Fibroblast of skin of scalp (primary cell): Measurements from ENCODE around the gene PDGFA.

Experiments
- DNase-seq: peaks from one replicate; pipeline ENCODE4 v3.0.0-alpha.2; 2013

PDGFA gene

DNA sequence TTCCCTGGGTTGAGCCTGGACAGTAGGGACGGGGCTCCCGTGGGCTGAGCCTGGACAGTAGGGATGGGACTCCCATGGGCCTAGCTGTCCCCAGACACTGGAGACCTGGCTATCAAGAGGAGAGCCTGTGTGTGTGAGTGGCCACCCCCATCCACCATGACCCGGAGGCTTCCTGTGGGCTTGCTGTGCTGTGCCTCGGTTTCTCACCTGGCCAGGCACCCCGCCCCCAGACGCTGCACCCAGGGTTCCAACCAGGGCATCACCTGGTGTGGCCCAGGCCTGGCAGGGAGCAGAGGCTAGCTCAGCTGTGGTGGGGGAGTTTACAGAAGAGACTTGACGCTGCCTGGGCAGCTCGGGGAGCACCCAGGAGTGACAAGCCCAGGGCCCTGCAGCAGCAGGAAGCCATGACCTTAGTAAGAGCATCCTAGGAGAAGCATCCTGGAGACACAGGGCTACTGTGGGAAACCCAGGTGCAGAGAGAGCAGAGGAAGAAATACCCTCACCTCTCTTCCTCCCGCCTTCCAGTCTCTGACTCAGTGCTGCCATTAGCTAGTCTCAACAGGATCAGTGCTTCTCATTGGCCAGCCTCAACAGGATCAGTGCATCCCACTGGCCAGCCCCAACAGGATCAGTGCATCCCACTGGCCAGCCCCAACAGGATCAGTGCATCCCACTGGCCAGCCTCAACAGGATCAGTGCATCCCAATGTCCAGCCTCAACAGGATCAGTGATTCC, 61.0 kb downstream of the PDGFA start:
- no peak for DNase-seq

DNA sequence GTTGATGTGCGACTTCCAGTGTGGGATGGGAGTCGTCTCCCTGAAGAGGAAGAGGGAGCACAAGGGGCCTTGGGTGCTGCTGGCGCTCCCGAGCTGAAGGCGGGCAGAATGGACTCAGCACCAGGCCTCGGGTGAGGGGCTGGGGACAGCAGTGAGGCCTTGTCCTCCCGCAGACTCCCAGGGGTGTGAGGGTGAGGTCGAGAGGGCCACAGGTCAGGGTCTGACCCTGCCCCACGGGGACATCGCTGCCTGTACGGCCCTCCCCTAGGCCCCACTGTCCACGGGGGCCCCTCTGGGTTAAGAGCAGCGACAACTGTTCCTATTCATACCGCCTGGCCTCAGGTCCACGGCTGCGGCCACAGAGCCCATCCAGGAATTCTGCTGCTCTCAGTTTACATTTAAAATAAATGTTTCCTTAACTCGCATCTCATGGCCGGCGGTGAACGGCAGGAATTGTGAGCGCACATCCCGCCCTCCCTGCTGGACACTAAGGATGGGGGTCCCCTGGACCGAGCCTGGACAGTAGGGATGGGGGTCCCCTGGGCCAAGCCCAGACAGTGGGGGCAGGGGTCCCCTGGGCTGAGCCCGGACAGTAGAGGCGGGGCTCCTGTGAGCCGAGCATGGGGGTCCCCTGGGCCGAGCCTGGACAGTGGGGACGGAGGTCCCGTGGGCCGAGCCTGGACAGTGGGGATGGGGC, 61.7 kb downstream of the PDGFA start:
- no peak for DNase-seq

DNA sequence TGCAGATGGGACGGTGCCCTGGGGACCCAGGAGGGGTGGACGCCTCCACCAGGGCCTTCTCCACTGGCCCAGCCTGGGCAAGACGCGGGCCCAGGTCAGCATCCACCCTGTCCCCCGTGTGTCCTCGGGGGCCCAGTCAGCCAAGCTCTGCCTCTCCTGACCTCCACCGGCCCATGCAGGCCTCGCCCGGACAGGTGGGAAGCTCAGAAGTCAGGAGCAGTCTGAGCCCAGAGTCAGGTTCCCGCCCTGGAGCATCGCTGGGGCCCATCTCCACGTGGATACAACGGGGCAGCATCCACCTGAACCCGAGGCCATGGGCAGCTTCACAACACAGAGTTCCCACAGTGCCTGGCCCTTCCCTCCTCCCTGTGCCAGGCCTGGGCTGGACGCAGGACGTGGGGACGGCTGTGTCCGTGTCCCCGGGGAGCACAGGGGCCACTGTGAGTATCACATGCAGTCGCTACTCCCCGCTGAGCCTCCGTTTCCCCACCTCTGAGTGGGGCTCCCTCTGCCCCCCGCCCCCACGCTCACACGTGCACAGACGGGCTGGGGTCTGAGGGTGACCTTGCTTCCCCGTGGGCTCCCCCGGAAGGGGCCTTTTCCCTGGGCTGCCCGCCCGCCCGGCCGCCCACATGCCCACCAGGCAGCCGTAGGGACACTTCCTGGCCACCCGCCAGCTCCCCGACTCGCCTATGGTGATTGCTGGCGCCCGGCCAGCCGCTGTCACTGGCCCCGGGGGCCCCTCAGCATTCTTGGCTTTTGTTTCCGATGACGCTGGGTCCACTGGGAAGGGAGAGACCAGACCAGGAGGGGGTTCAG, 64.3 kb downstream of the PDGFA start:
- peak; percentile 26 for DNase-seq

DNA sequence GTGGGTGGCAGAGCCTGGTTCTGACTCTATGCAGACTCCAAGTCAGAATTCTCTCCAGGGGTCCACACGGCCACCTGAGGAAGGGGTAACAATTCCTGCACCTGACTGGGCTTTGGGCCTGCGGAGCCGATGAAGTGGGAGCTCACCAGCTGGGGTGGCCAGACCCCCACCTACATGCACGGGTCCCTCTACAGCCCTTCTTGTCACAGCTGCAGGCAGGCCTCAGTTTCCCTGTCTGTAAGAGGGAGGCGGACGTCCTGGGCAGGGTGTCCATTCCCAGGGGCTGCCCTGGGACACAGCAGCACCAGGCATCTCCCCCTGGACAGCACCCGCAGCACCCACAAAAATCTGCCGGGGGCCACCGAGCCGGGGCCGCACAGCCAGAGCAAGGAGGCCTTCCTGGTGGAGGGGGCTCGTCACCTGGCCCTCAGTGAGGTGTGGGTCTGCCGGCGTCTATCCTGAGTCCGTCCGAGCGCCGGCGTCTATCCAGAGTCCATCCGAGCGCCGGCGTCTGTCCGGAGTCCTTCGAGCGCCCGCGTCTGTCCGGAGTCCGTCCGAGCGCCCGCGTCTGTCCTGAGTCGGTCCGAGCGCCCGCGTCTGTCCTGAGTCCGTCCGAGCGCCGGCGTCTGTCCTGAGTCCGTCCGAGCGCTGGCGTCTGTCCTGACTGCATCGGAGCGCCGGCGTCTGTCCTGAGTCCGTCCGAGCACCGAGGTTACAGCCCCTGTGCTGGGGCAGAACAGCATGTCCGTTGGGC, 65.1 kb downstream of the PDGFA start:
- DNase-seq, result no peak

DNA sequence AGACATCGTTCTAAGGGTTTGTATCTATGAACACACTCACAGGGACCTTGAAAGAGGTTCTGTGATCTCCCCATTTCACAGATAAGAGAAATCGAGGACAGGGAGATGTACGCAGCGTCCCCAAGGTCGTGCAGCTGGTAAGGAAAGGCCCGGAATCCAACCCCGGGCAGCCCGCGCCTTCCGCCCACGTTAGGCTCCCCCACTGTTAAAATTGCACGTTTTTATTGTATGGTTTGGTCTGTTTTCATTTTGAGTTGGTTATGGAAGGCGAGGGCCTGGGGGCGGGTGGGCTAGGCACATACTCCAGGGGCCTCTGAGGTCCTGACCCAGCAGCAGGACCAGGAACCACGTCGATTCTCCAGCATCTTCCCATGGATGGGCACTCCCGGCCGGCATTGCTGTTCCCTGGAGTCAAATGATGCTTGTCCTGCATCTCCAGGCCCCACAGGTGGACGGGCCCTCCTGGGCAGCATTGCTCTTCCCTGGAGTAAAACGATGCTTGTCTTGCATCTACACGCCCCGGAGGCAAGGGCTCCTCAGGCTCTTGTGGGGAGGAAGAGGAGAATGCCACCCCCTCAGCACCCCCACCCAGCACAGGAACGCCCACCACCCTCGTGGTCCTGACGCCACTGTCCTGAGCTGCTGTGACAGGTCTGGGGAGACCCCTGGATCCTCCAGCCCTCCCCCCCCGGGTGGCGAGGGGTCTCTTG, 65.9 kb downstream of the PDGFA start:
- DNase-seq, result no peak

DNA sequence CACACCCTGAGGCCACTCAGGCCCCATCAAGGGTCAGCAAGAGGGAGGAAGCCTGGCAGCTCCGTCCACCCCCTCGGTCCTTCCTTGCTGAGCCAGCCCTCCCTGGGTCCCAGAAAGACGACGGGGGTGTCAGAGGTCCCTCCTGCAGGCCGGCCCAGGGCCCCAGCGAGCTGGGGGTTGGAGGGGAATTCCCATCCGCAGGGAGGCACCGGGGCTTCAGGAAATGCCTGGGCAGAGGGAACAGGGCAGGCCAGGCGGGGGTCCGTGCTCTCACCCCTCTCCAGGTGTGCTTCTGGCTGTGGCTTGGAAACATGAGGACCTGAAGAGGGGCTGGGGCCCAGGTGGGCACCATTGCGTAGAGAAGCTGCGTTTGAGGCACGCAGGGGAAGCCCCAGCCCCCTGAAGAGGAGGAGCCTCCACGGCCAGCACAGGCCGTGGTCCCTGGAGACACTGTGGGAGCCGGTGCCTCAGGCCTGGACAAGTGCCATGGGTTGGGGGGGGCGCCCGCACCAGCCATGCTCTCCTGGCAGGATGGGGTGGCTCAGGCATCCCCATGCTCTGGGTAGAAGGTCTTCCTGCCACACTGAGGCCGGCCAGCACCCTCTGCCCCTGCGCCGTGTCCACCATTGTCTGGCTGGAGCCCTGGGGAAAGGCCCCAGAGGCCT, 66.7 kb downstream of the PDGFA start:
- no peak for DNase-seq

DNA sequence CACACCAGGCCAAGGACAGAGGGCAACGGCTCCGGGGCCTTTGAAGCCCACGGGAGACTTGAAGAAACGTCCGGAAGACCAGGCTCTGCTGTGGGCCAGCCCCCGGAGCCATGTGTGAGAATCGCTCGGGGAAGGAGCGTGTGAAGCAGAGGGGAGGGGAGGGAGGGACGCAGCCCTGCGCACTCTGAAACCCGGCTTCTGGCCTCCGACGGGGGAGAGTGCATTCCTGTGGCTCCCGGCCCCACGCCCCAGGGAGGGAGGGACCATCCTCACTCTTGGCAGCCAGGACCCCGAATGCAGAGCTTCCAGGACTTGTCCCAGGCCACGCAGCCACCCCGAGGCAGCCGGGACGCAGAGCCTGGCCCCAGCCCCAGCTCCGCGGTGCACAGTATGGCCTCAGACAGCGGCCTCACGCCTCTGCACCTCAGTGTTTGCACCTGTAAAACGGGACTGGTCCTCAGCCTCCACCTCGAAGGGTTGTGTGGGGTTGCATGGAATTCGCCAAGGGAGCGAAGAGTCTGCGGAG, 67.4 kb downstream of the PDGFA start:
- DNase-seq, result peak; percentile 71

DNA sequence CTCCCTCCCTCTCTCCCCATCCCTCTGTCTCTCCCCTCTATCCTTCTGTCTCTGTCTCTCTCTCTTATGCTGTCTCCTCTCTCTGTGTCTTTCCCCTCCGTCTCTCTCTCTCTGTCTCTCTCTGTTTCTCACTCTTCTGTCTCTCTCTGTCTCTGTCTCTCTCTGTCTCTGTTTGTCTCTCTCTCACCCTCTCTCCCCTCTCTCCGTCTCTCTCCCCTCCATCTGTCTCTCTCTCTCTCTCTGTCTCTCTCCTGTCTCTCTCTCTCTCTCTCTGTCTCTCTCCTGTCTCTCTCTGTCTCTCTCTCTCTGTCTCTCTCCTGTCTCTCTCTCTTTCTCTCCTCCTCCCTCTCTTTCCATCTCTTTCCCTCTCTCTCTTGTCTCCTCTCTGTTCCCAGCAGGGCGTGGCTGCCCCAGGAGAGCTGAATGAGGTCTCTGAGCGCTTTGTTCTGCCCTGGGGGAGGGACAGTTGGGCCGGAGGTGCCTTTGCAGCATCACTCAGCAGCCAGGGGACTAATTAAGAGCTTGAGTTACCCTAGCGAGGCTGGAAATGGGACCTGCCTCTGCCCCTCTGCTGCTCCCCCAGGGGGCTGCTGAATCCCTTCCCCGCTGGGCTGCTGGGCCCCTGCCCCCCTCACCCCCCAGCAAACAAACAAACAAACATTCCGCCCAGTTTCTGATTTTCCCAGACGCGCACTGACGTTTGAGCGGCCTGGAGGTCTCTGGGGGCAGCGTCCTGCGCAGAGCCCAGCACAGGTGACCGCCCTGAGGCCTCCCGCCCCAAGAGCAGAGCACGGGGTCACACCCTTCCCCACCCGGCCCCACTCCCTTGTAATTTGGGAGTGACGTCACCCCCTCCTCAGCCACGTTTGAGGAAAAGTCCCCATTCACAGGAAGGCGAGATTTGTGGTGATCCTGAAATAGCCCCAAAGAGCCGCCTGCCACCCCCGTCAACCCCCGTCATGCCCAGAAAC, 68.1 kb downstream of the PDGFA start:
- DNase-seq, result no peak

DNA sequence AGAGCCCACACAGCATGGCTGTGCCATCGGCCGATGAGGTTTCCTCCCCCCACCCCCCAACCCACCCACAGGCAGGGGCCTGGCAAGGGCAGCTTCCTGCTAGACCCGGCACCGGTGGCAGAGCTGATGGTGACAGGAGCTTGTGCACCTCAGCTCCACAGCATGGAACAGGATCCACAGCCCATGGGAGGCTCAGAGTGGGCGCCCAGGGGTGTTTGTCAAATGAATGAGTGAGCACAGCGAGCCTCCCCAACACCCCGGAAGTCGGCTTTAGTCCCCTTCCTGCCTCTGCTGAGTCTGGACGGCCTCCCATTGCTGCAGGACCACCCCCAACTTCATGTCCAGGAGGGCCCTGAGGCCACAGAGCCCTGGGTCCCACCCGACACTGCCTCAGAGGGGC, 68.9 kb downstream of the PDGFA start:
- no peak for DNase-seq

DNA sequence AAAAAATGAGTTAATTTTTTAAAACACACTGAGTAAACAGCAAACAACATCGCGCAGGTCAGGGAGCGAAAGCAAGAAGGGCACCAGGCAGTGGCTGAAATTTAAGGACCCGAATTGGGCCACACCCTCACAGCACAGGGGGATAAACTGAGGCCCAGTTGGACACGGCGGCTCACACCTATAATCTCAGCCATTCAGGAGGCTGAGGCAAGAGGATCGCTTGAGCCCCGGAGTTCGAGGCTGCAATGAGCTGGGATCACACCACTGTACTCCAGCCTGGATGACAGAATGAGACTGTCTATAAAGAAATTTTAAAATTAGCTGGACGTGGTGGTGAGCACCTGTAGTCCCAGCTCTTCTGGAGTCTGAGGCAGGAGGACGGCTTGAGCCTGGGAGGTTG, 69.6 kb downstream of the PDGFA start:
- DNase-seq, result no peak

DNA sequence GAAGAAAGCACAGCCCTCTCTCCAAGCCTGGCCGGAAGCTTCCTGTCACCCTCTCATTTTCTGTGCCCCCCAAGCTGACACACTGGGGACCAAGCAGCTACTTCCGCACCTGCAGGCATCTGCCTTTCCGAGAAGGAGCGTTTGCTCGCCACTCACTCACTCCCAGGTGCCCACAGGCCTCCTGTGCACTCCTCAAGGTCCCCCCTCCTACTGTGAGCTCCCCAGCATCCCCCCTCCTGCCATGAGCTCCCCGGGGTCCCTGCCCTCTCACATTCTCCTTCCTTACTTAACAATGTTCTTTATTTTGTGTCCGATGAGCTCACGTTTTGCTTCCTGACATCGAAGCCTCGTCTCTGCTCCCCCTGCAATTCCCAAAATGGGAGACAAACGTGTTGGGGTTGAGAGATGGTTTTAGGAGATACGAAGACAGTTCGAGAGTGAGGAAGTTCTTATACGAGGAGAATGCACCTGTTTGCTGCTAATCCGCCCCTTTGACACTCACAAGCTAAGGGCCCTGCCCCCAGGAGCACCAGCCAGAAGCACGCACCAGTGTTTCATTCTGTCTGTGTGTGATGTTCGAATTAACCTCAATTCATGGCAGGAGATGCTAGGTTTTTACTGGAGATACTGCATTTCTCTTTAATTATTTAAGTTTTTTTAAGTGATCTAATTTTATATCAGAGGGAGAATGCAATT, 70.2 kb downstream of the PDGFA start:
- no peak for DNase-seq

DNA sequence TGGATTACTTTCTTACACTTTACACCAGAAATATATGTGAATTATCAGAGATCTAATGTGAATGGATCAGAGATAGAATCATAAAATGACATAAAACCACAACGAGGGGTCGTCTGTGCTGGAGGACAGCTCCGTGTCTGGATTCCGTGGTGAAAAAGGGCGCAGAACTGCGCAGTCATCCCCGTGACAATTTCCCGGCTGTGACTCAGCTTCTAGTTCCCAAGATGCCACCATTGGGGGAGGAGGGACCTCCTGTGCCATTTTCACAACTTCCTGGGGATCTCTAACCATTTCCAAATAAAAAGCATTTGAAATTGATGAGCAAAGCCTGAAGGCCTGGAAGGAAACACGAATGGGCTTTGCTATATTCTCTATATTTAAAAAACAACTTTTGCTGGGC, 72.1 kb downstream of the PDGFA start:
- DNase-seq, result no peak
